ENCODE measurements around the gene CDKL1. TPM values are rescaled to one million over a fixed set of nuclear protein-coding genes. Genes with fewer than 3 reads are reported as not detected.

The CDKL1 gene
- polyA plus RNA-seq, 6 donors from 2014 or later = 1.4 to 20.2 (median 12.8) TPM

GRCh38 chr14:50303744-50304471 lies 92.8 kb downstream of the CDKL1 start:
- Mint-ChIP-seq H3K36me3 (peaks cover 0 to 9% of the 10 kb centered on the region in 2 donors), H3K4me1 (no peaks in the 10 kb centered on the region), H3K27me3 (no peaks in the 10 kb centered on the region), H3K9me3 (no peaks in the 10 kb centered on the region), H3K4me3 (no peak overlapping the region), H3K27ac (no peak overlapping the region)
- DNase-seq (no peak), ATAC-seq (ENCODE audit: low read depth in 2 of 2) (no peak)

DNA sequence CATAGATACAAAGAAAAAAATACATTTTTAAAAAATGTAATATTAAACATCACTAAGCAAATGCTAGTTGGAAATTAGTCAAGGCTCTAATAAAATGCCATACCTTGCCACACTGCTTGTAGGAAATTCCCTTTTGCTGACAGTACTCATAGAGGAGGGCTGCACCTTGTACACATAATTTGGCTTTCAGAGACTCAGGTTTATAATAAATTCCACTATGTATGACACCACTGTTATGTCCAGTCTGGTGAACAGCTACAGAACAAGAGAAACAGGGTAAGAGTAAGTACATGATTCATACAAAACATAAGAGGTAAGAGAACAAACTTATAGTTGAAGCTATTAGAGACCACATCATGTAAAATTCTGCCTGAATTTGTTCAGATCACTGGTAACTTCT lies 94.8 kb downstream of the CDKL1 start:
- Mint-ChIP-seq H3K4me3 (no peak overlapping the region), H3K9me3 (no peaks in the 10 kb centered on the region), H3K36me3 (peaks cover 0 to 9% of the 10 kb centered on the region in 2 donors), H3K27me3 (no peaks in the 10 kb centered on the region), H3K27ac (no peak overlapping the region), H3K4me1 (peaks cover 0 to 5% (median 3%) of the 10 kb centered on the region in 3 donors)
- no peak for DNase-seq
- no peak for ATAC-seq (ENCODE audit: low read depth in 2 of 2)

GRCh38 chr14:50299585-50299984 lies 97.1 kb downstream of the CDKL1 start:
- DNase-seq = no peak
- Mint-ChIP-seq H3K27ac (peak overlapping the region in 1 of 6 donors; percentile 81), H3K27me3 (no peaks in the 10 kb centered on the region), H3K4me1 (peaks cover 0 to 5% (median 3%) of the 10 kb centered on the region in 3 donors), H3K9me3 (no peaks in the 10 kb centered on the region), H3K4me3 (no peak overlapping the region), H3K36me3 (peaks cover 0 to 9% of the 10 kb centered on the region in 2 donors)
- ATAC-seq (ENCODE audit: low read depth in 2 of 2) = no peak

GRCh38 chr14:50290306-50290705 lies 106.4 kb downstream of the CDKL1 start:
- H3K27me3 Mint-ChIP-seq = no peaks in the 10 kb centered on the region
- no peak overlapping the region for H3K27ac Mint-ChIP-seq
- H3K9me3 Mint-ChIP-seq = peaks cover 0 to 2% (median 0%) of the 10 kb centered on the region in 7 donors
- no peak overlapping the region for H3K4me3 Mint-ChIP-seq
- H3K4me1 Mint-ChIP-seq = no peaks in the 10 kb centered on the region
- DNase-seq (no peak), ATAC-seq (ENCODE audit: low read depth in 2 of 2) (no peak)
- H3K36me3 Mint-ChIP-seq = no peaks in the 10 kb centered on the region

DNA sequence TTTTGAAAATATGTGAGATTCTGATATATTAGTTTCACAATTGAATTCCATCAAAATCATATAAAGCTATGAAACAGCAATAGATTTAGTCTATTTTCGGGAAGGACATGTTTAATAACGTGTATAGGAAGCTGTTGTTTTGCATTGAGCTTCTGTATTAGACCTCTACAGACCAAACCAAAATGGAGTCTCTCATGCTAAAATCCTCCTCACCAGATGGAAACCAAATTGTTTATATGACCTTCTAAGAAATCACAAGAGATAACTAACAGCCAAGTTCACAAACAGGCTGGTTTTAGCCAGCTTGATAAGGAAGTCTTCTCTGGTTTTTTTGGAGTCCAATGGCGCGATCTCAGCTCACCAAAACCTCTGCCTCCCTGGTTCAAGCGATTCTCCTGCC lies 108.5 kb downstream of the CDKL1 start:
- H3K36me3 Mint-ChIP-seq = no peaks in the 10 kb centered on the region

DNA sequence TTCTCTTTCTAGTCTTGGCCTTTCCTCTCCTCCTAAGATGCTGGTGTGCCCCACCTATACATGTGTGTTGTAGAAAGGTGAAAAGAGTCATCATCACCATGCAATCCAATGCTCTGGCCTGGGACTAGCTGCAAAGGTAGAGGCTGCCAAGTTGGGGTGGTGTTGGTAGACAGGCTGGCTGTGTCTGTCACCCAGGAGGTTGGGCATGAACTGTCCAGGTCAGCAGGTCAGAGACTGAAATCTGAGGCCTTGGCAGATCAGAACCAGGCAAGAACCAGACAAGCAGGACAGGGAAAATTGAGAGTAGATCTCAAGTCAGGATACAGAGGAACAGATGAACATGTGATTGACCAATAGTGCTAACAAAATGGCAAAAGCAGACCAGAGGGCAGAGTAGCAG lies 110.8 kb downstream of the CDKL1 start:
- Mint-ChIP-seq H3K9me3 (no peaks in the 10 kb centered on the region), H3K27ac (no peak overlapping the region), H3K27me3 (no peaks in the 10 kb centered on the region), H3K4me3 (no peak overlapping the region), H3K4me1 (no peaks in the 10 kb centered on the region), H3K36me3 (no peaks in the 10 kb centered on the region)
- DNase-seq = no peak
- ATAC-seq (ENCODE audit: low read depth in 2 of 2) = no peak

More for the DNA sequence above, 108.5 kb downstream of the CDKL1 start:
- Mint-ChIP-seq H3K9me3 (peaks cover 0 to 2% (median 0%) of the 10 kb centered on the region in 7 donors), H3K4me3 (no peak overlapping the region), H3K4me1 (no peaks in the 10 kb centered on the region), H3K27ac (no peak overlapping the region), H3K27me3 (no peaks in the 10 kb centered on the region)
- no peak for ATAC-seq (ENCODE audit: low read depth in 2 of 2)
- DNase-seq = no peak

Other genes with a start within 250 kb of the CDKL1 start
- gene SOS2, start 165.3 kb downstream of the CDKL1 start, polyA plus RNA-seq (ENCODE audit: low read depth in 6 of 6) = 10 to 100 TPM; 15.6 to 34.8 (median 20.3) TPM
- 1 to 10 TPM in 5 of 6 donors, not detected in 1; 1.5 to 3.6 (median 2.2) TPM for gene L2HGDH, start 84.7 kb downstream of the CDKL1 start, polyA plus RNA-seq (ENCODE audit: low read depth in 6 of 6)
- 10 to 100 TPM; 19.4 to 32.4 (median 28.3) TPM for gene DMAC2L, start 84.6 kb downstream of the CDKL1 start, polyA plus RNA-seq (ENCODE audit: low read depth in 6 of 6)
- gene MAP4K5, start 135.7 kb upstream of the CDKL1 start, polyA plus RNA-seq (ENCODE audit: low read depth in 6 of 6) = 10 to 100 TPM; 25.8 to 45.3 (median 35.4) TPM
- gene ATL1, start 163.3 kb upstream of the CDKL1 start, polyA plus RNA-seq (ENCODE audit: low read depth in 6 of 6) = 1 to 10 TPM; 2.1 to 7.1 (median 5.2) TPM

Data from naive B cell (primary cell).